Kidney (tissue), 14 donors: ENCODE measurements around the gene BAZ2A. TPM values are rescaled to one million over a fixed set of nuclear protein-coding genes. Genes with fewer than 3 reads are reported as not detected.

Experiments used
- DNase-seq, 5 donors: peaks; one replicate each; pipeline ENCODE4 v3.0.0-alpha.2; 2013 to 2020
- FAIRE-seq: peaks from 2 replicates; lab custom pipeline; 2012; peaks lifted over from hg19 to GRCh38; lab: Jason Lieb, UNC
- H3K27ac ChIP-seq, 2 donors: one replicate each; pipeline ENCODE4 v1.7.0; 2013; ENCODE audit warnings: low read depth in 2 of 2, low read length in 2 of 2, inconsistent platforms in 1 of 2
- H3K27me3 ChIP-seq: one replicate; pipeline ENCODE4 v1.7.1; 2013; ENCODE audit warnings: low read length, inconsistent platforms; ENCODE audit not compliant: control insufficient read depth, insufficient read depth
- H3K36me3 ChIP-seq, 3 donors: one replicate each; pipeline versions ENCODE4 v1.7.0 to v1.7.1; 2013; ENCODE audit warnings: low read length in 3 of 3, control low read depth in 1 of 3, inconsistent platforms in 1 of 3; ENCODE audit not compliant: insufficient read depth in 3 of 3, control insufficient read depth in 2 of 3
- H3K4me1 ChIP-seq, 3 donors: one replicate each; pipeline versions ENCODE4 v1.7.0 to v1.7.1; 2013; ENCODE audit warnings: low read length in 3 of 3, inconsistent platforms in 1 of 3, low read depth in 1 of 3; ENCODE audit not compliant: control insufficient read depth in 2 of 3, insufficient read depth in 2 of 3
- H3K4me3 ChIP-seq, 3 donors: one replicate each; pipeline versions ENCODE4 v1.7.0 to v1.8.1; 2013; ENCODE audit warnings: low read length in 3 of 3, control low read depth in 1 of 3, inconsistent platforms in 1 of 3
- H3K9ac ChIP-seq, 3 donors: one replicate each; pipeline versions ENCODE4 v1.7.0 to v1.7.1; 2013; ENCODE audit warnings: low read length in 3 of 3, control low read depth in 1 of 3, inconsistent platforms in 1 of 3
- H3K9me3 ChIP-seq, 3 donors: one replicate each; pipeline versions ENCODE4 v1.7.0 to v1.7.1; 2013; ENCODE audit warnings: low read length in 3 of 3, control low read depth in 1 of 3, inconsistent platforms in 1 of 3; ENCODE audit not compliant: control insufficient read depth in 2 of 3, insufficient read depth in 1 of 3
- intact Hi-C: fragments of 100-400 bp; cut with DNase I; formaldehyde crosslinking; loops from one replicate; pipeline ENCODE4 v1.11.1; 2022
- polyA plus RNA-seq: library from polyadenylated mRNA; stranded (reverse); fragments of 350-450 nt; fragmentation: Illumina TruSeq; extraction: RNeasy Lipid Tissue Mini Kit (QIAGEN cat#74804); gene quantifications from one replicate; pipeline ENCODE4 v1.2.3, GENCODE V29; 2014; ENCODE audit warnings: low read depth, low replicate concordance; ENCODE audit not compliant: insufficient read depth
- total RNA-seq: library from RNA; stranded (reverse); fragmentation: NEBNext Ultra II Directional; extraction: Animal tissue kit (Norgen Biotek cat#: 25700); gene quantifications from one replicate; pipeline ENCODE4 v1.2.1, GENCODE V29; 2021
- TF ChIP-seq, protein P1 (sequence below): IDR thresholded peaks from 3 replicates; pipeline ENCODE4 v1.5.1; 2012; ENCODE audit warnings: mild to moderate bottlenecking, moderate library complexity, borderline replicate concordance; ENCODE audit not compliant: insufficient read depth; ENCODE audit errors: extremely low read depth
- donor health status: control.
- donor health status: control.
- donor health status: control.
- donor health status: control.
- donor health status: control.
- donor health status: DM: yes; HTN: yes; CAD: no.
- donor health status: Normal renal cell carcinoma (clear cell type).

Gene BAZ2A
- total and polyA plus RNA-seq, 2 donors from 2014 or later, result 10.5 to 98.6 TPM

- peaks cover 11 to 53% (median 42%) of the 10 kb centered on the region in 3 donors for H3K36me3 ChIP-seq
- no peak overlapping the region for H3K9ac ChIP-seq
- H3K4me1 ChIP-seq, result no peaks in the 10 kb centered on the region
- no peaks in the 10 kb centered on the region for H3K9me3 ChIP-seq
- H3K27me3 ChIP-seq, result no peaks in the 10 kb centered on the region
- H3K27ac ChIP-seq, result no peak overlapping the region
- intact Hi-C loops, result no loop called here
- H3K4me3 ChIP-seq, result no peak overlapping the region
- TF ChIP-seq, protein P1, sequence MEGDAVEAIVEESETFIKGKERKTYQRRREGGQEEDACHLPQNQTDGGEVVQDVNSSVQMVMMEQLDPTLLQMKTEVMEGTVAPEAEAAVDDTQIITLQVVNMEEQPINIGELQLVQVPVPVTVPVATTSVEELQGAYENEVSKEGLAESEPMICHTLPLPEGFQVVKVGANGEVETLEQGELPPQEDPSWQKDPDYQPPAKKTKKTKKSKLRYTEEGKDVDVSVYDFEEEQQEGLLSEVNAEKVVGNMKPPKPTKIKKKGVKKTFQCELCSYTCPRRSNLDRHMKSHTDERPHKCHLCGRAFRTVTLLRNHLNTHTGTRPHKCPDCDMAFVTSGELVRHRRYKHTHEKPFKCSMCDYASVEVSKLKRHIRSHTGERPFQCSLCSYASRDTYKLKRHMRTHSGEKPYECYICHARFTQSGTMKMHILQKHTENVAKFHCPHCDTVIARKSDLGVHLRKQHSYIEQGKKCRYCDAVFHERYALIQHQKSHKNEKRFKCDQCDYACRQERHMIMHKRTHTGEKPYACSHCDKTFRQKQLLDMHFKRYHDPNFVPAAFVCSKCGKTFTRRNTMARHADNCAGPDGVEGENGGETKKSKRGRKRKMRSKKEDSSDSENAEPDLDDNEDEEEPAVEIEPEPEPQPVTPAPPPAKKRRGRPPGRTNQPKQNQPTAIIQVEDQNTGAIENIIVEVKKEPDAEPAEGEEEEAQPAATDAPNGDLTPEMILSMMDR, result no peak
- DNase-seq (no peak), FAIRE-seq (no peak)
Observed at GRCh38 chr12:56616925-56617324, 13.2 kb downstream of the BAZ2A start.

GRCh38 chr12:56616244-56616643 lies 13.9 kb downstream of the BAZ2A start:
- FAIRE-seq (no peak), DNase-seq (no peak)
- Histone ChIP-seq H3K27me3 (no peaks in the 10 kb centered on the region), H3K4me1 (no peaks in the 10 kb centered on the region), H3K27ac (no peak overlapping the region), H3K36me3 (peaks cover 12 to 60% (median 49%) of the 10 kb centered on the region in 3 donors), H3K9ac (no peak overlapping the region), H3K4me3 (no peak overlapping the region), H3K9me3 (no peaks in the 10 kb centered on the region)
- TF ChIP-seq, protein P1, result no peak
- intact Hi-C loops, result no loop called here

DNA sequence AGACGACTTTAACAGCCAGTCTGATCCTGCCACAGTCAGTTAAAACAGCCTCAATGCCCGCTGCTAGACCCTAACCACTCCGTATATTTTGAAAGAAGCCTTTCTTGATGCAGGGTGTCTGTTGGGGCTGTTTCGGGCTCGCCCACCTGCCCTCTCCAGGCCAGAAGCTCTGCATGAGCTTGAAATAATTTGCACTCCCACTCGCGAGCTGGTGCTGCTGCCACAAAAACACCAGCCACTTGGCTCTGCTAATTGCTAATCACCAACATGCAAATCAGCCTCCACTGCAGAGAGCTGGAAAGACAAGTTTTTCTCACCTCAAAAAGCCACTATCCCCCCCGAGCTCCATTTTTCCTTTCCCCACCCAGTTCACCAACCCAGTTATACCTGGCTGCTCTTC lies 15.5 kb downstream of the BAZ2A start:
- H3K4me1 ChIP-seq, result no peaks in the 10 kb centered on the region
- no peaks in the 10 kb centered on the region for H3K27me3 ChIP-seq
- TF ChIP-seq, protein P1, result no peak
- no peak overlapping the region for H3K4me3 ChIP-seq
- peaks cover 14 to 76% (median 63%) of the 10 kb centered on the region in 3 donors for H3K36me3 ChIP-seq
- FAIRE-seq (no peak), DNase-seq (no peak)
- H3K9ac ChIP-seq, result no peak overlapping the region
- intact Hi-C loops, result no loop called here
- no peak overlapping the region for H3K27ac ChIP-seq
- no peaks in the 10 kb centered on the region for H3K9me3 ChIP-seq

GRCh38 chr12:56604355-56604754 lies 25.8 kb downstream of the BAZ2A start:
- intact Hi-C loops, result no loop called here
- Histone ChIP-seq H3K36me3 (peaks cover 30 to 85% (median 65%) of the 10 kb centered on the region in 3 donors), H3K4me1 (no peaks in the 10 kb centered on the region), H3K9ac (no peak overlapping the region), H3K27ac (no peak overlapping the region), H3K9me3 (no peaks in the 10 kb centered on the region), H3K4me3 (no peak overlapping the region), H3K27me3 (no peaks in the 10 kb centered on the region)
- TF ChIP-seq, protein P1, result no peak
- FAIRE-seq, result no peak
- DNase-seq, result no peak
